Ovary (tissue), 9 donors: Measurements from ENCODE around the gene SNX13. TPM values are rescaled to one million over a fixed set of nuclear protein-coding genes. Genes with fewer than 3 reads are reported as not detected.

Experiments
- DNase-seq, 5 donors: peaks; one replicate each; pipeline ENCODE4 v3.0.0-alpha.2; 2019 to 2020
- H3K27ac ChIP-seq, 2 donors: fragments of 200-600 bp; one replicate each; pipeline versions ENCODE4 v1.5.1 to v1.8.0; 2019 to 2022
- H3K27me3 ChIP-seq: fragments of 200-600 bp; one replicate; pipeline ENCODE4 v1.8.0; 2022
- H3K36me3 ChIP-seq: fragments of 200-600 bp; sonication (generic); one replicate; pipeline ENCODE4 v1.5.1; 2019
- H3K4me1 ChIP-seq: one replicate; pipeline ENCODE4 v1.8.1; 2013; ENCODE audit warnings: mild to moderate bottlenecking, moderate library complexity; ENCODE audit not compliant: insufficient read depth
- H3K4me3 ChIP-seq: fragments of 200-600 bp; sonication (generic); one replicate; pipeline ENCODE4 v1.5.1; 2017
- H3K9me3 ChIP-seq, 2 donors: fragments of 200-600 bp in 1 of 2; sonication (generic) in 1 of 2; one replicate each; pipeline versions ENCODE4 v1.5.1 to v1.8.1; 2013 to 2019; ENCODE audit warnings: mild to moderate bottlenecking in 1 of 2, moderate library complexity in 1 of 2
- EP300 ChIP-seq: sonication (generic); formaldehyde crosslinking; IDR thresholded peaks from one replicate; pipeline ENCODE4 v1.6.1; 2017; ENCODE audit warnings: antibody characterized with exemption
- POLR2A ChIP-seq: fragments of 450-650 bp; IDR thresholded peaks from one replicate; pipeline ENCODE4 v1.6.1; 2017; ENCODE audit warnings: antibody characterized with exemption, mild to moderate bottlenecking, moderate library complexity
- WGBS, 3 donors: extraction: QIAGEN DNeasy Blood & Tissue Kit in 1 of 3; methylation state at CpG; one replicate each; pipeline versions ENCODE4 v1.1.5 to v1.1.7; 2013 to 2017; 5-methylcytosine and 5-hydroxymethylcytosine counted together
- intact Hi-C, 4 donors: fragments of 100-400 bp; cut with DNase I; formaldehyde crosslinking; loops; one replicate each; pipeline versions ENCODE4 v1.11.0 to v1.15.1; 2022 to 2023
- polyA plus RNA-seq, 2 donors: library from polyadenylated mRNA; stranded (reverse); fragments of 200-250 nt in 1 of 2; fragments of 350-450 nt in 1 of 2; fragmentation: Illumina TruSeq in 1 of 2; extraction: RNeasy Lipid Tissue Mini Kit (QIAGEN cat#74804) in 1 of 2; gene quantifications; one replicate each; pipeline ENCODE4 v1.2.3, GENCODE V29; 2013 to 2014
- total RNA-seq, 7 donors: library from RNA; depleted of rRNA in 2 of 7; stranded (reverse); fragments of >200 nt in 2 of 7; fragmentation: NEBNext Ultra II Directional in 3 of 7; extraction: Animal tissue kit (Norgen Biotek cat#: 25700) in 3 of 7; gene quantifications; one replicate each; pipeline versions ENCODE4 v1.1.0 to v1.2.4, GENCODE V29; 2016 to 2023
- TF ChIP-seq, protein P1 (sequence below), 3 donors: fragments of 450-650 bp in 2 of 3; fragments of 200-600 bp in 1 of 3; IDR thresholded peaks; one replicate each; pipeline versions ENCODE4 v1.5.1 to v1.8.0; 2016 to 2022; ENCODE audit warnings: antibody characterized with exemption in 3 of 3, mild to moderate bottlenecking in 1 of 3
- donor health status: DM: no; HTN: no; CAD: no; lungs with moderate emphysema.
- donor health status: DM: no; HTN: no; CAD: no.
- donor health status: Bipolar disorder and iron deficiency.
- donor health status: DM: yes; HTN: yes; CAD: no.
- donor health status: DM: no; HTN: no; CAD: no.
- donor health status: DM: yes; HTN: yes; CAD: no.

The SNX13 gene
- total and polyA plus RNA-seq, 9 donors = 12.1 to 51.1 (median 46.1) TPM

DNA sequence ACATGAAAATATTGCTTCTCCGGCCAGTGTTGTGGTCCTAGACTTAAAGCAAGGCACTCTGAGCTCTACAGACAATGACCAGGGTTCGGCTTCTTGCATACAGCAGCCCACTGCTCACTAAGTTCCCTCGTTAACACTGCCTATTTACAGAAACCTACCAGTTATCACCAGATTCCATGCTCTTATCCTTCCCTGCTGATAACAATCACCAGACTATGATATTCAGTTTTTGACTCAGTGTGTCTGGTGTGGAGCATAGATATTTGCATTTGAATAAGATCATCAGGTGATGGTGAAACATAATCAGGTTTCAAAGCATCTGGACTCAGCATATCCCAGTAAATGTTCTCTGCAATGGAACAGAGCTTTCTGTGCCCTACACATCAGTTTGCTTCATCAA lies 182.3 kb downstream of the SNX13 start:
- no peaks in the 10 kb centered on the region for H3K27me3 ChIP-seq
- 82 to 85% (median 84%) methylated on average over 3 of the region's 3 CpGs for WGBS, 3 donors
- H3K9me3 ChIP-seq = no peaks in the 10 kb centered on the region
- H3K4me3 ChIP-seq = no peak overlapping the region
- no peaks in the 10 kb centered on the region for H3K4me1 ChIP-seq
- no peaks in the 10 kb centered on the region for H3K36me3 ChIP-seq
- intact Hi-C loops = no loop called here
- no peak for DNase-seq
- H3K27ac ChIP-seq = no peak overlapping the region
- TF ChIP-seq EP300 (no peak), POLR2A (no peak)
- TF ChIP-seq, protein P1, sequence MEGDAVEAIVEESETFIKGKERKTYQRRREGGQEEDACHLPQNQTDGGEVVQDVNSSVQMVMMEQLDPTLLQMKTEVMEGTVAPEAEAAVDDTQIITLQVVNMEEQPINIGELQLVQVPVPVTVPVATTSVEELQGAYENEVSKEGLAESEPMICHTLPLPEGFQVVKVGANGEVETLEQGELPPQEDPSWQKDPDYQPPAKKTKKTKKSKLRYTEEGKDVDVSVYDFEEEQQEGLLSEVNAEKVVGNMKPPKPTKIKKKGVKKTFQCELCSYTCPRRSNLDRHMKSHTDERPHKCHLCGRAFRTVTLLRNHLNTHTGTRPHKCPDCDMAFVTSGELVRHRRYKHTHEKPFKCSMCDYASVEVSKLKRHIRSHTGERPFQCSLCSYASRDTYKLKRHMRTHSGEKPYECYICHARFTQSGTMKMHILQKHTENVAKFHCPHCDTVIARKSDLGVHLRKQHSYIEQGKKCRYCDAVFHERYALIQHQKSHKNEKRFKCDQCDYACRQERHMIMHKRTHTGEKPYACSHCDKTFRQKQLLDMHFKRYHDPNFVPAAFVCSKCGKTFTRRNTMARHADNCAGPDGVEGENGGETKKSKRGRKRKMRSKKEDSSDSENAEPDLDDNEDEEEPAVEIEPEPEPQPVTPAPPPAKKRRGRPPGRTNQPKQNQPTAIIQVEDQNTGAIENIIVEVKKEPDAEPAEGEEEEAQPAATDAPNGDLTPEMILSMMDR (IDR thresholded peaks at IDR 0.05) = no peak

DNA sequence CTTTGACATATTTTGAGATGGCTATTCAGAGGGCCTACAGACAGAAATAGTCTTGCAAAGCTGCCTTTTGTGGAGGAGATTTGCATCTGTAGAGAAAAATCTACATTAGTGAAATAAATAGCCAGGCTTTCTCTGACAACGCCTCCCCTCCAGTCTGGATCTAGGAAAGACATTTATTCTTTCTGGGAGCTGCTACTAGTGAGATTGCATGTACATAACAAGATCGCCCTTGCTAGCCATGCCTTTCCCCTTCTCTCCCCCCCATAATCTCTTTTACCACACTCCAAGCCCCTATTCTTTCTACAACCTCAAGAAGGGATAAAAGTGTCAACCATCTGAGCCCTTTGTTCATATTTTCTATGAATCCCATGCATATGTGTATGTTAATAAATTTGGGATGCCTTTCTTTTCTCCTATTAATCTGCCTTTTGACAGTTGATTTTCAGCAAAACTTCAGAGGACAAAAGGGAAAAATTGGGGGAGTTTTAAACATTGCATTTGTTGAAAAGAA lies 194.2 kb downstream of the SNX13 start:
- Histone ChIP-seq H3K36me3 (no peaks in the 10 kb centered on the region), H3K27ac (no peak overlapping the region), H3K4me1 (no peaks in the 10 kb centered on the region), H3K4me3 (no peak overlapping the region), H3K9me3 (no peaks in the 10 kb centered on the region), H3K27me3 (no peaks in the 10 kb centered on the region)
- no peak for TF ChIP-seq POLR2A
- TF ChIP-seq, protein P1 (IDR thresholded peaks at IDR 0.05) = no peak
- TF ChIP-seq EP300 = no peak
- WGBS, 3 donors = 71 to 73% (median 72%) methylated on average over 2 of the region's 2 CpGs
- intact Hi-C loops = no loop called here
- no peak for DNase-seq

DNA sequence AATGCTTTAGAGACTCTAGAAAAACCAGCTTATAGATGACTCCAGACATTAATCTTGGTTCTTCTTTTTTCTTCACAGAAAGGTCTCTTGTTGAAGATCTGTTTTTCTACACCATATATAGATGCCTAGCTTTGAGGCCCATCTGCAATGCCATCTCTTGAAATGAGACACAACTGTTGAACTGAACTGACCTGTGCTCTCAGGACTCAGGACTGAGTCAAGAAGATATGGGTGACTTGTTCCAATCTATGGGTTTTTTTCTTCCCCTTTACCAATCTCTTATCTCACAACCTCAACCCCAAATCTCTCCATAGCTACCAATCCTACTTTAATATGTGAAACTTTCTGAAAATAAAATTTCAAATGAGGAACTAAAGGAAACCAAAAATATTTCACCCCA lies 194.7 kb downstream of the SNX13 start:
- no peaks in the 10 kb centered on the region for H3K9me3 ChIP-seq

DNA sequence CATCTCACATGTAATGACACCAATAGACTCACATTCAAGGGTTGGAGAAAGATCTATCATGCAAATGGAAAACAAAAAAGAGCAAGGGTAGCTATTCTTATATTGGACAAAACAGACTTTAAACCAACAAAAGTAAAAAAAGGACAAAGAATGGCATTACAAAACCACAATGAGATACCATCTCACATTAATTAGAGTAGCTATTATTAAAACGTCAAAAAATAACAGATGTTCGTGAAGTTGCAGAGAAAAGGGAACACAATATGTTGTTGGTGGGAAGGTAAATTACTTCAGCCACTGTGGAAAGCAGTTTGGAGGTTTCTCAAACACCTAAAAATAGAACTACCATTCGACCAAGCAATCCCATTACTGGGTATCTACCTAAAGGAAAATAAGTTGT lies 197.0 kb downstream of the SNX13 start:
- intact Hi-C loops = no loop called here
- TF ChIP-seq, protein P1 (IDR thresholded peaks at IDR 0.05) = no peak
- H3K4me3 ChIP-seq = no peak overlapping the region
- no peaks in the 10 kb centered on the region for H3K9me3 ChIP-seq
- DNase-seq = no peak
- H3K27me3 ChIP-seq = no peaks in the 10 kb centered on the region
- H3K27ac ChIP-seq = no peak overlapping the region
- 41 to 65% (median 54%) methylated on average over 3 of the region's 3 CpGs for WGBS, 3 donors
- no peaks in the 10 kb centered on the region for H3K4me1 ChIP-seq
- no peaks in the 10 kb centered on the region for H3K36me3 ChIP-seq

More for the DNA sequence above, 194.7 kb downstream of the SNX13 start:
- Histone ChIP-seq H3K27me3 (no peaks in the 10 kb centered on the region), H3K4me1 (no peaks in the 10 kb centered on the region), H3K27ac (no peak overlapping the region), H3K36me3 (no peaks in the 10 kb centered on the region), H3K4me3 (no peak overlapping the region)
- no peak for DNase-seq
- intact Hi-C loops = no loop called here
- TF ChIP-seq, protein P1 (IDR thresholded peaks at IDR 0.05) = no peak
- no peak for TF ChIP-seq EP300
- TF ChIP-seq POLR2A = no peak
